SU-DHL-6 (cell line): ENCODE measurements around the gene LRRC4B.
"Not testable (repeated sequence)": the region's sequence is repeated elsewhere in the genome, so short reads cannot be mapped to it uniquely, and the experiment has no call there.

Experiments used
- CTCF ChIP-seq: fragments of 200-600 bp; sonication (generic); IDR thresholded peaks from one replicate; pipeline ENCODE4 v1.5.1; 2017; ENCODE audit warnings: antibody characterized with exemption, mild to moderate bottlenecking, low read length, moderate library complexity; ENCODE audit not compliant: insufficient read depth, poor library complexity, severe bottlenecking
- EZH2phosphoT487 ChIP-seq: fragments of 200-600 bp; sonication (generic), shearing (Covaris generic); conservative IDR thresholded peaks from 2 replicates; pipeline ENCODE4 v1.6.1; 2018; ENCODE audit warnings: mild to moderate bottlenecking, antibody characterized with exemption, low read length, moderate library complexity, mixed read lengths

GRCh38 chr19:50581795-50582660 lies 13.8 kb upstream of the LRRC4B start:
- not testable (repeated sequence) for TF ChIP-seq CTCF, EZH2phosphoT487
